ENCODE results near the gene MFSD12. TPM values are rescaled to one million over a fixed set of nuclear protein-coding genes. Genes with fewer than 3 reads are reported as not detected.

The MFSD12 gene
- total RNA-seq, 1 experiment from 2014 or later = 131 TPM

DNA sequence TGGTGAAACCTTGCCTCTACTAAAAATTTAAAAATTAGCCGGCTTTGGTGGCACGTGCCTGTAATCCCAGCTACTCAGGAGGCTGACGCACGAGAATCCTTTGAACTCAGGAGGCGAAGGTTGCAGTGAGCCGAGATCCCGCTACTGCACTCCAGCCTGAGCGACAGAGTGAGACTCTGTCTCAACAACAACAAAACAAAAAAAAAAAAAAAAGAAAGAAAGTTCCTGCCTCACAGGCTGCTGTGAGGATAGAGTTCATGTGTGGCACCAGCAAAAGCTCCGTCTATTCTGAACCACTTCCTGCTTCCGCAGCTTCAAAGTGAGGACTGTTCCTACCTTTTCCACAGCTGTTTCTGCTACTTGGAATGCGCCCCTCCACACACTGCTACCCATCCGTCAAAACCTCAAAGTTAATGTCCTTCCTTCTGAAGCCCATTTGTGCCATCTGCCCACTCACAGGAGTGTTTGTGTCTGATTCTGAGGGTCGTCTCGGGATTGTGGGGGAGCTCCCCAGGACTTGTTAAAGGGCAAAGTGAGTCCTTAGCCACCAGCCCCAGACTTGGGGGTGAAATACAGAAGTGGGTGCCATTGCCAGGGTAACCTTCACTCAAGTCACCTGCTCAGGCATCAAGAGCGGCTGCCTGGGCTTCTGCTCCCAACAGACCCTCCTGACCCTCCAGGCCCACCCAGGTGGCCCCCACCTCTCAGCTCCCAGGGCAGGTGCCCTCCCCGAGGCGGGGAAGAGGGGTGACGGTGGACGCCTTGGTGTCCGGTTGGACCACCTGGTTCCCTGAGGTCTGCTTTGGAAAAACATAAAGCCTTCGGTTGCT lies 2.9 kb downstream of the MFSD12 start:
- H3K4me1 ChIP-seq (ENCODE audit: control insufficient read depth in 1 of 2, insufficient read depth in 2 of 2, low read length in 2 of 2) = peaks cover 15 to 50% of the 10 kb centered on the region in 2 experiments
- no peak overlapping the region for H3K27ac ChIP-seq (ENCODE audit: low read depth, low read length)
- no peak overlapping the region for H2AFZ ChIP-seq (ENCODE audit: low read depth, low read length, poor library complexity, severe bottlenecking)
- ATAC-seq (no peak), DNase-seq (ENCODE audit: low read depth, low spot score) (no peak)
- peaks cover 68% of the 10 kb centered on the region for H3K79me2 ChIP-seq (ENCODE audit: insufficient read depth, low read length)
- POLR2A ChIA-PET = interaction anchor here (1.4 to 1.7 kb wide), 2 partner anchors 11 to 54 kb away, joined by 3 to 5 read pairs; no protein-coding TSS in a partner anchor
- intact Hi-C loops (cut with micrococcal nuclease) = no loop called here
- peaks cover 0 to 18% of the 10 kb centered on the region in 2 experiments; a peak in 1 of 4 replicates for H3K36me3 ChIP-seq (ENCODE audit: control insufficient read depth in 1 of 2, insufficient read depth in 2 of 2, low read length in 2 of 2)
- RAD21 ChIA-PET (ENCODE audit: low non-redundant PET in 1 of 2, low total read pairs in 2 of 2, uncharacterized antibody in 2 of 2, unreplicated experiment in 2 of 2) = no interaction called here
- no peak overlapping the region for H3K9ac ChIP-seq (ENCODE audit: low read length)
- BruUV-seq (replicated peaks) = TSS peak; percentile 67
- H3K4me3 ChIP-seq (replicated peaks in 1 of 2; ENCODE audit: low read depth in 1 of 2, low read length in 2 of 2) = no peak overlapping the region
- TF ChIP-seq CEBPB (IDR thresholded peaks at IDR 0.05; ENCODE audit: low read depth) (no peak), ELF1 (IDR thresholded peaks at IDR 0.05; ENCODE audit: borderline replicate concordance, low read depth) (no peak), JUND (IDR thresholded peaks at IDR 0.05) (no peak), ZFX (IDR thresholded peaks at IDR 0.05) (no peak), SP1 (IDR thresholded peaks at IDR 0.05; ENCODE audit: low read depth) (no peak), SIN3A (IDR thresholded peaks at IDR 0.05; ENCODE audit: low read depth) (no peak), EGR1 (IDR thresholded peaks at IDR 0.05; ENCODE audit: low read depth) (no peak), FOSL1 (IDR thresholded peaks at IDR 0.05; ENCODE audit: low read depth) (no peak)
- TF ChIP-seq, protein P1, sequence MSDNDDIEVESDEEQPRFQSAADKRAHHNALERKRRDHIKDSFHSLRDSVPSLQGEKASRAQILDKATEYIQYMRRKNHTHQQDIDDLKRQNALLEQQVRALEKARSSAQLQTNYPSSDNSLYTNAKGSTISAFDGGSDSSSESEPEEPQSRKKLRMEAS (IDR thresholded peaks at IDR 0.05) = no peak
- no peaks in the 10 kb centered on the region for H3K27me3 ChIP-seq (ENCODE audit: insufficient read depth, low read length)
- CTCF ChIA-PET = no interaction called here
- H4K20me1 ChIP-seq (ENCODE audit: insufficient read depth) = peaks cover 8% of the 10 kb centered on the region; the same call in 1 of the 2 replicates
- H3K4me2 ChIP-seq (ENCODE audit: low read length) = peak overlapping the region; percentile 97; the same call in 1 of the 2 replicates
- no peaks in the 10 kb centered on the region for H3K9me3 ChIP-seq (ENCODE audit: control insufficient read depth in 1 of 2, insufficient read depth in 1 of 2, low read depth in 1 of 2, low read length in 2 of 2)
- no peaks in the 10 kb centered on the region for H3K9me2 ChIP-seq (ENCODE audit: insufficient read depth)

DNA sequence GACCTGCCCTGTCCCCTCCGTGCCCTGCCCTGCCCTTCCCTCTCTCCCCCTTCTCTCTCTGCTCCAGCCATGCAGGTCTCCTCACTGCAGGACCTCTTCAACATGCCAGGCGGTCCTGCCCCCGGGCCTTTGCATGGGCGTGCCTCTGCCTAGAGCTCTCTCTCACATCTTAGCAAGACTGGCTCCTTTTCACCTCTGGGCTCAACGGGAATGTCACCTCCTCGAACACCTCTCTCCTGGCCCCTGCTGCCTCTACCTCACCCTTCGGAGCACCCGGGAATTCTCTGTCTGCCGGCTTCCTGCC lies 5.6 kb downstream of the MFSD12 start:
- Histone ChIP-seq H3K9me3 (ENCODE audit: control insufficient read depth in 1 of 2, insufficient read depth in 1 of 2, low read depth in 1 of 2, low read length in 2 of 2) (no peaks in the 10 kb centered on the region), H3K9me2 (ENCODE audit: insufficient read depth) (no peaks in the 10 kb centered on the region), H3K36me3 (ENCODE audit: control insufficient read depth in 1 of 2, insufficient read depth in 2 of 2, low read length in 2 of 2) (peaks cover 2 to 21% of the 10 kb centered on the region in 2 experiments; a peak in 3 of 4 replicates), H3K9ac (ENCODE audit: low read length) (no peak overlapping the region), H3K4me3 (replicated peaks in 1 of 2; ENCODE audit: low read depth in 1 of 2, low read length in 2 of 2) (no peak overlapping the region), H2AFZ (ENCODE audit: low read depth, low read length, poor library complexity, severe bottlenecking) (no peak overlapping the region), H3K79me2 (ENCODE audit: insufficient read depth, low read length) (peaks cover 77% of the 10 kb centered on the region), H3K27me3 (ENCODE audit: insufficient read depth, low read length) (no peaks in the 10 kb centered on the region), H4K20me1 (ENCODE audit: insufficient read depth) (peaks cover 8% of the 10 kb centered on the region; the same call in 1 of the 2 replicates), H3K4me2 (ENCODE audit: low read length) (no peak overlapping the region), H3K27ac (ENCODE audit: low read depth, low read length) (no peak overlapping the region), H3K4me1 (ENCODE audit: control insufficient read depth in 1 of 2, insufficient read depth in 2 of 2, low read length in 2 of 2) (peaks cover 9 to 34% of the 10 kb centered on the region in 2 experiments)
- no peak for DNase-seq (ENCODE audit: low read depth, low spot score)
- TF ChIP-seq, protein P2, sequence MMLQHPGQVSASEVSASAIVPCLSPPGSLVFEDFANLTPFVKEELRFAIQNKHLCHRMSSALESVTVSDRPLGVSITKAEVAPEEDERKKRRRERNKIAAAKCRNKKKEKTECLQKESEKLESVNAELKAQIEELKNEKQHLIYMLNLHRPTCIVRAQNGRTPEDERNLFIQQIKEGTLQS (IDR thresholded peaks at IDR 0.05) = no peak
- intact Hi-C loops (cut with micrococcal nuclease) = no loop called here
- ATAC-seq = no peak
- ChIA-PET RAD21 (ENCODE audit: low non-redundant PET in 1 of 2, low total read pairs in 2 of 2, uncharacterized antibody in 2 of 2, unreplicated experiment in 2 of 2) (no interaction called here), POLR2A (no interaction called here), CTCF (no interaction called here)
- no TSS peak for BruUV-seq (replicated peaks)
